Mucosa of descending colon (tissue), 3 donors: ENCODE data around the gene SERPIND1. TPM values are rescaled to one million over a fixed set of nuclear protein-coding genes. Genes with fewer than 3 reads are reported as not detected.
"Not testable (repeated sequence)": the region's sequence is repeated elsewhere in the genome, so short reads cannot be mapped to it uniquely, and the experiment has no call there.

ENCODE experiments used
- ATAC-seq: fragments of 200-7000 bp; cut with Tn5 transposase; one replicate; pipeline ENCODE4 v1.9.1; 2020; ENCODE audit warnings: mild to moderate bottlenecking, moderate library complexity
- DNase-seq, 3 donors: peaks; one replicate each; pipeline ENCODE4 v3.0.0-alpha.2; 2020
- H3K36me3 ChIP-seq: fragments of 200-600 bp; one replicate; pipeline ENCODE4 v1.8.0; 2021; ENCODE audit warnings: low read depth, mild to moderate bottlenecking
- H3K4me1 ChIP-seq: fragments of 200-600 bp; one replicate; pipeline ENCODE4 v1.8.0; 2021; ENCODE audit warnings: low read depth, mild to moderate bottlenecking
- H3K4me3 ChIP-seq: fragments of 200-600 bp; one replicate; pipeline ENCODE4 v1.8.0; 2021; ENCODE audit warnings: mild to moderate bottlenecking
- H3K9me3 ChIP-seq: fragments of 200-600 bp; one replicate; pipeline ENCODE4 v1.8.0; 2021; ENCODE audit warnings: mild to moderate bottlenecking
- CTCF ChIP-seq: fragments of 200-600 bp; IDR thresholded peaks from one replicate; pipeline ENCODE4 v1.8.0; 2022; ENCODE audit warnings: antibody characterized with exemption, mild to moderate bottlenecking
- intact Hi-C, 2 donors: fragments of 100-400 bp; cut with DNase I in 1 of 2; cut with micrococcal nuclease in 1 of 2; formaldehyde crosslinking; loops; one replicate each; pipeline versions ENCODE4 v1.11.0 to v1.11.1; 2022; cut with DNase I, micrococcal nuclease
- total RNA-seq, 3 donors: library from RNA; stranded (reverse); fragmentation: NEBNext Ultra II Directional in 2 of 3; extraction: Animal tissue kit (Norgen Biotek cat#: 25700) in 2 of 3; gene quantifications; one replicate each; pipeline versions ENCODE4 v1.2.1 to v1.2.4, GENCODE V29; 2021 to 2023
- donor health status: DM: no; HTN: no; CAD: no; lungs with moderate emphysema.
- donor health status: DM: no; HTN: no; CAD: no.
- donor health status: DM: no; HTN: yes; CAD: no.

SERPIND1 gene
- total RNA-seq, 3 donors from 2014 or later, result not detected

GRCh38 chr22:20816559-20816958, 42.6 kb downstream of the SERPIND1 start:
- no peak for ATAC-seq
- TF ChIP-seq CTCF, result no peak
- no peaks in the 10 kb centered on the region for H3K4me1 ChIP-seq
- intact Hi-C loops, result no loop called here
- peaks cover 6% of the 10 kb centered on the region for H3K36me3 ChIP-seq
- no peaks in the 10 kb centered on the region for H3K9me3 ChIP-seq
- DNase-seq, result no peak
- H3K4me3 ChIP-seq, result no peak overlapping the region

DNA sequence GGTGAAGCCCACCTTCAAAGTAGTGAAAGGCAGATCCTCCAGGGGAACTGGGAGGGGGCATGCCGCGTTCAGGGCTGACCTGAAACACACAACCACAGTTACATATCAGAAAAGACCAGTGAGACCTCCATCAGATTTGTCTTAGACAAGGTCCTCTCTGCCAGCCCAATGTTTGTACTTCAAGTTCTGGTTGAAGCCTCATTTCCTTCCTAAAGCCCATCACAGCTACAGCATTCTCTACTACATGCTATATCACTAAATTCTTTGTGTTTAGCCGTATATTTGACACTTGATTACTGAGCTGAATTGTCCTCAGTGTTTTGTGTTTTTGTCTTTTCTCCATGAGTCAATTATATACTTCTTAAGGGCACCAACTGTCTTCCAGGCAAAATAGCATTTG, 44.6 kb downstream of the SERPIND1 start:
- ATAC-seq (no peak), DNase-seq (no peak)
- no peak overlapping the region for H3K4me3 ChIP-seq
- H3K36me3 ChIP-seq, result no peaks in the 10 kb centered on the region
- intact Hi-C loops, result no loop called here
- H3K4me1 ChIP-seq, result no peaks in the 10 kb centered on the region
- no peak for TF ChIP-seq CTCF
- H3K9me3 ChIP-seq, result no peaks in the 10 kb centered on the region

DNA sequence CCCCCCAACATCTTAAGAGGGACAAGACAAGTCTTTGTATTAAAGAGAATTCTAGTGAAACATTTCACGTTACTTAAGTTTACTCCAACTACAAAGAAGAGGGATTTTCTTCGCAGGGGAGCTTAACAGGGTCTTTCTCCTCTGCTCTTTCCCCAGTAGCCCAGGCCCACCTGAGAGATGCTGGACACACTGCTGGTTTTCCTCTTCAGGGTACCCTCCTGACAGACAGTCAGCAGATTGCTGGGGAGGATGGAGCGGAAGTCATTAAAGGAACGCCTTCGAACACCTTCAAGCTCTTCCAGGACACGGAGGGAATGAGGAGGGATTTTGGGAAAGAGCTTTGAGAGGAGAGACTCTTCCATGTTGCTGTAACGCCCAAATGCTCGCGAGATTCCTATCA, 45.6 kb downstream of the SERPIND1 start:
- H3K4me3 ChIP-seq, result no peak overlapping the region
- H3K4me1 ChIP-seq, result no peaks in the 10 kb centered on the region
- H3K36me3 ChIP-seq, result no peaks in the 10 kb centered on the region
- DNase-seq, result no peak
- TF ChIP-seq CTCF, result no peak
- no peaks in the 10 kb centered on the region for H3K9me3 ChIP-seq
- intact Hi-C loops, result no loop called here
- no peak for ATAC-seq

GRCh38 chr22:20821717-20822239, 47.9 kb downstream of the SERPIND1 start:
- intact Hi-C loops, H3K4me3 ChIP-seq, H3K9me3 ChIP-seq, H3K4me1 ChIP-seq, DNase-seq, ATAC-seq, H3K36me3 ChIP-seq: not testable (repeated sequence)

GRCh38 chr22:20822240-20822639, 48.3 kb downstream of the SERPIND1 start:
- intact Hi-C loops, result no loop called here
- H3K9me3 ChIP-seq, result no peaks in the 10 kb centered on the region
- DNase-seq (no peak), ATAC-seq (no peak)
- no peak overlapping the region for H3K4me3 ChIP-seq
- H3K36me3 ChIP-seq, result peaks cover 3% of the 10 kb centered on the region
- no peak for TF ChIP-seq CTCF
- H3K4me1 ChIP-seq, result no peaks in the 10 kb centered on the region

DNA sequence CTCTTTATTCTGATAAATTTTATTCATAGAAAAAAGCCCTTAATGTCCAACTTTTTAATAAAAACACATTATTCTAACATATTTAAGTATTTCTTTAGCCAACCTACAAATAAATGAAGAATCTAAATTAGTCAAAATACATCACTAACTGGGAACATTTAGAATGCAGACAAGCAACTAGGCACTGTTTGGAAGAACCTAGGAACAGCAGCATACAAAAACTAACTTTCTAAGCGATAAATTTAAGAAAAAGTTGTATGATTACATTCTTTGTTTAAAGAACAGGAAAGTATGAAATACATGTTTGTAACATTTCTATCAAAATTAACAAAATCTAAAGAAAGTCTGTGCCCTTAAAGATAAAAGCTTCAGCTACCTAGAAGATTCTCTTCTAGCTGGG, 49.4 kb downstream of the SERPIND1 start:
- Histone ChIP-seq H3K4me1 (no peaks in the 10 kb centered on the region), H3K36me3 (peaks cover 3% of the 10 kb centered on the region), H3K9me3 (no peaks in the 10 kb centered on the region), H3K4me3 (no peak overlapping the region)
- no peak for TF ChIP-seq CTCF
- intact Hi-C loops, result no loop called here
- ATAC-seq (no peak), DNase-seq (no peak)

DNA sequence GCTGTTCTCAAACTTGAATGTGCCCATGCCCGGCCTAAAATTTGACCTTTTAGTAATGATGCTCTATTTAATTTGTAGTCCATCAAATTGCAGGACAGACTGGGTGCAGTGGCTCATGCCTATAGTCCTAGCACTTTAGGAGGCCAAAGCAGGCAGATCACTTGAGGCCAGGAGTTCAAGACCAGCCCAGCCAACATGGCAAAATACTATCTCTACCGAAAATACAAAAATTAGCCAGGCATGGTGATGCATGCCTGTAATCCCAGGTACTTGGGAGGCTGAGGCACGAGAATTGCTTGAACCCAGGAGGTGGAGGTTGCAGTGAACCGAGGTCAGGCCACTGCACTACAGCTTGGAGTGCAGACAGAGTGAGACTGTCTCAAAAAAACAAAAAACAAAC, 51.3 kb downstream of the SERPIND1 start:
- H3K4me3 ChIP-seq, H3K4me1 ChIP-seq, DNase-seq, ATAC-seq, intact Hi-C loops, H3K36me3 ChIP-seq, H3K9me3 ChIP-seq: not testable (repeated sequence)
